Endodermal cell (in vitro differentiated cells): Measurements from ENCODE around the gene PCBP3. TPM values are rescaled to one million over a fixed set of nuclear protein-coding genes. Genes with fewer than 3 reads are reported as not detected.

Experiments used
- DNase-seq: peaks from one replicate; pipeline ENCODE4 v3.0.0-alpha.2; 2017
- H3K27ac ChIP-seq: 2 replicates; pipeline ENCODE4 v1.5.1; 2013; ENCODE audit warnings: mild to moderate bottlenecking, low read depth, low read length, moderate library complexity
- H3K27me3 ChIP-seq: 2 replicates; pipeline ENCODE4 v1.6.1; 2013; ENCODE audit warnings: mild to moderate bottlenecking, low read length, moderate library complexity; ENCODE audit not compliant: insufficient read depth, control insufficient read depth, poor library complexity, severe bottlenecking
- H3K36me3 ChIP-seq: 2 replicates; pipeline ENCODE4 v1.7.0; 2013; ENCODE audit warnings: mild to moderate bottlenecking, low read length, moderate library complexity; ENCODE audit not compliant: control insufficient read depth, insufficient read depth
- H3K4me1 ChIP-seq: one replicate; pipeline ENCODE4 v1.7.0; 2013; ENCODE audit warnings: low read length; ENCODE audit not compliant: control insufficient read depth, insufficient read depth
- H3K4me3 ChIP-seq: 2 replicates; pipeline ENCODE4 v1.5.1; 2013; ENCODE audit warnings: mild to moderate bottlenecking, low read length, moderate library complexity
- H3K9ac ChIP-seq: 2 replicates; pipeline ENCODE4 v1.6.1; 2013; ENCODE audit warnings: mild to moderate bottlenecking, low read length, moderate library complexity; ENCODE audit not compliant: poor library complexity, severe bottlenecking; ENCODE audit errors: extremely low read depth
- H3K9me3 ChIP-seq: 2 replicates; pipeline ENCODE4 v1.6.1; 2013; ENCODE audit warnings: mild to moderate bottlenecking, low read length, moderate library complexity; ENCODE audit not compliant: control insufficient read depth
- H3K27ac Mint-ChIP-seq: 2 replicates; pipeline ENCODE4 v1.8.0; 2020; ENCODE audit warnings: mixed read lengths
- H3K27me3 Mint-ChIP-seq: 2 replicates; pipeline ENCODE4 v1.8.0; 2021; ENCODE audit warnings: mild to moderate bottlenecking, mixed read lengths; ENCODE audit not compliant: insufficient read depth
- H3K36me3 Mint-ChIP-seq: 2 replicates; pipeline ENCODE4 v1.8.0; 2020; ENCODE audit warnings: low read depth, mixed read lengths
- H3K4me1 Mint-ChIP-seq: 2 replicates; pipeline ENCODE4 v1.8.0; 2020; ENCODE audit warnings: mixed read lengths
- H3K4me3 Mint-ChIP-seq: 2 replicates; pipeline ENCODE4 v1.8.0; 2020; ENCODE audit warnings: mild to moderate bottlenecking, moderate library complexity, mixed read lengths
- H3K9me3 Mint-ChIP-seq: 2 replicates; pipeline ENCODE4 v1.8.0; 2020; ENCODE audit warnings: mild to moderate bottlenecking, mixed read lengths
- WGBS, 2 experiments: methylation state at CpG; one replicate each; pipeline versions ENCODE4 v1.1.5 to v1.1.7; 2013; ENCODE audit warnings: missing lambda C conversion rate in 2 of 2, mixed read lengths in 1 of 2; ENCODE audit not compliant: insufficient coverage in 1 of 2, insufficient read length in 1 of 2; 5-methylcytosine and 5-hydroxymethylcytosine counted together
- total RNA-seq, 2 donors: library from RNA; stranded (reverse); fragmentation: NEBNext Ultra II Directional in 1 of 2; extraction: Animal tissue kit (Norgen Biotek cat#: 25700) in 1 of 2; gene quantifications; 2 replicates in 1 of 2; 3 replicates in 1 of 2; pipeline ENCODE4 v1.2.1, GENCODE V29; 2021
- TF ChIP-seq, protein P1 (sequence below): fragments of 200-600 bp; sonication (generic); conservative IDR thresholded peaks from 2 replicates; pipeline ENCODE4 v1.5.0; 2021; ENCODE audit warnings: antibody characterized with exemption, mild to moderate bottlenecking

The PCBP3 gene
- total RNA-seq, 2 donors from 2014 or later = 2.1 to 10.6 TPM

DNA sequence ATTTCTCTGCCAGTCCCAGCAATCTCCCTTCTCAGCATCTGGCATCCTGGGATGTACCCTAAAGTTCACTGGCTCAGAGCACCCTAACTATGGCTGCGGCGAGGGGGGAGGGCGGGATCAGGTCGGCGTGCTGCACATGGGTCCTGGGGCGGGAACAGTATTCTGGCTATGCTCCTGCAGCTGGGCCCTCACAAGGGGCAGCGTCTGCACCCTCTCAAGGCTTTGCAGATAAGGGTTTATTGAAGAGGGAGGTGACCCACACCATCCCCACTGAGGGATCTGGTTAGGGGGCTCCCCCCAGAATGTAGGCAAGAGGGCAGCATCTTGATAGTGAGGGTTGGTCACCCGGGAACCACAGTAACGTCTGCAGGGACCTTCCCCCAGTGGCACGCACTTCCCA lies 44.9 kb upstream of the PCBP3 start:
- no peak overlapping the region for H3K4me3 ChIP-seq
- peaks cover 10% of the 10 kb centered on the region for H3K9me3 Mint-ChIP-seq
- H3K4me1 ChIP-seq = no peaks in the 10 kb centered on the region
- no peak overlapping the region for H3K4me3 Mint-ChIP-seq
- DNase-seq = no peak
- H3K27me3 Mint-ChIP-seq = peaks cover 29% of the 10 kb centered on the region
- TF ChIP-seq, protein P1, sequence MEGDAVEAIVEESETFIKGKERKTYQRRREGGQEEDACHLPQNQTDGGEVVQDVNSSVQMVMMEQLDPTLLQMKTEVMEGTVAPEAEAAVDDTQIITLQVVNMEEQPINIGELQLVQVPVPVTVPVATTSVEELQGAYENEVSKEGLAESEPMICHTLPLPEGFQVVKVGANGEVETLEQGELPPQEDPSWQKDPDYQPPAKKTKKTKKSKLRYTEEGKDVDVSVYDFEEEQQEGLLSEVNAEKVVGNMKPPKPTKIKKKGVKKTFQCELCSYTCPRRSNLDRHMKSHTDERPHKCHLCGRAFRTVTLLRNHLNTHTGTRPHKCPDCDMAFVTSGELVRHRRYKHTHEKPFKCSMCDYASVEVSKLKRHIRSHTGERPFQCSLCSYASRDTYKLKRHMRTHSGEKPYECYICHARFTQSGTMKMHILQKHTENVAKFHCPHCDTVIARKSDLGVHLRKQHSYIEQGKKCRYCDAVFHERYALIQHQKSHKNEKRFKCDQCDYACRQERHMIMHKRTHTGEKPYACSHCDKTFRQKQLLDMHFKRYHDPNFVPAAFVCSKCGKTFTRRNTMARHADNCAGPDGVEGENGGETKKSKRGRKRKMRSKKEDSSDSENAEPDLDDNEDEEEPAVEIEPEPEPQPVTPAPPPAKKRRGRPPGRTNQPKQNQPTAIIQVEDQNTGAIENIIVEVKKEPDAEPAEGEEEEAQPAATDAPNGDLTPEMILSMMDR = no peak
- H3K27me3 ChIP-seq = no peaks in the 10 kb centered on the region
- H3K4me1 Mint-ChIP-seq = no peaks in the 10 kb centered on the region
- no peak overlapping the region for H3K27ac Mint-ChIP-seq
- no peak overlapping the region for H3K9ac ChIP-seq
- no peaks in the 10 kb centered on the region for H3K36me3 ChIP-seq
- no peaks in the 10 kb centered on the region for H3K36me3 Mint-ChIP-seq
- 85 to 92% methylated on average over 3 to 10 of the region's 10 CpGs for WGBS, 2 experiments
- peaks cover 15% of the 10 kb centered on the region for H3K9me3 ChIP-seq
- H3K27ac ChIP-seq = no peak overlapping the region

DNA sequence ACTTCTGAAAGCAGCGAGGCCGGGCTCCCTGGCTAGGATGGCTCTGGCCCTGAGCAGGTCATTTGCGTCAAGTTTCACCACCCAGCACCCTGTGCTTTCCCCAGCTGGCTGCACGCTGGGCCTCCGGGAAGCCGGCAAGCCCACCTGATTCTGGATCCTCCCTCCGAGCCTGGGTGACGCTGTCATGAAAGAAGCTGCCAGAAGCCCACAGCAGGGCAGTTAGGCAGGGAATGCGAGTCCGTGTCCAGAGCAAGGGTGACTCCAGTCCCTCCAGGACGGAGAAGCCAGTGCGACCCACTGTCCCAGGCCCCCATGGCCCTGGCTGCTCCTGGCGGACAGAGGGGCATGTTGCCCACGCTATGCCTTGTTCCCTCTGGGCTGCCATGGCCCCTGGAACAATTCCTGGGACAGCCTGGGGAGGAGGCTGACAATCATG lies 44.4 kb upstream of the PCBP3 start:
- Mint-ChIP-seq H3K9me3 (peaks cover 10% of the 10 kb centered on the region), H3K4me1 (no peaks in the 10 kb centered on the region), H3K4me3 (no peak overlapping the region), H3K36me3 (no peaks in the 10 kb centered on the region), H3K27me3 (peaks cover 29% of the 10 kb centered on the region), H3K27ac (no peak overlapping the region)
- peaks cover 18% of the 10 kb centered on the region for H3K9me3 ChIP-seq
- H3K9ac ChIP-seq = no peak overlapping the region
- no peak overlapping the region for H3K4me3 ChIP-seq
- H3K4me1 ChIP-seq = no peaks in the 10 kb centered on the region
- TF ChIP-seq, protein P1 = no peak
- H3K27ac ChIP-seq = no peak overlapping the region
- WGBS, 2 experiments = 91 to 93% methylated on average over 12 to 14 of the region's 14 CpGs
- no peaks in the 10 kb centered on the region for H3K27me3 ChIP-seq
- no peak for DNase-seq
- H3K36me3 ChIP-seq = no peaks in the 10 kb centered on the region

DNA sequence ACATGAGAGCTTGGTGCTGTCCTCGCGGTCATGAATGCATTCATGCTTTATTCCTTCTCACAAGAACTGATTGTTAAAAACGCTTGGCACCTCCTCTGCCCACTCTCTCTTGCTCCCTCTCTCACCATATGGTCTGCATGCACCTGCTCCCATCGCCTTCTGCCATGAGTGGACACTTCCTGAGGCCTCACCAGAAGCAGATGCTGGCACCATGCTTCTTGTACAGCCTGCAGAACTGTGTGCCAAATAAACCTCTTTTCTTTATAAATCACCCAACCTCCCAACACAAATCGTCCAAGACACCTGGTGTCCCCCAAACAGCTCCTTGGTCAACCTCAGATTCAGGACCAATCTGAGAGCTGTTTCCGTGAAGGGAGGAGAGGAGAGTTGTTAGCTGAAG lies 43.3 kb upstream of the PCBP3 start:
- Mint-ChIP-seq H3K4me3 (no peak overlapping the region), H3K4me1 (no peaks in the 10 kb centered on the region), H3K27ac (no peak overlapping the region), H3K27me3 (peaks cover 29% of the 10 kb centered on the region), H3K9me3 (peaks cover 10% of the 10 kb centered on the region), H3K36me3 (no peaks in the 10 kb centered on the region)
- WGBS, 2 experiments = 78 to 89% methylated on average over 4 to 6 of the region's 6 CpGs
- no peaks in the 10 kb centered on the region for H3K36me3 ChIP-seq
- no peak overlapping the region for H3K9ac ChIP-seq
- no peak overlapping the region for H3K27ac ChIP-seq
- H3K4me3 ChIP-seq = no peak overlapping the region
- H3K9me3 ChIP-seq = peaks cover 22% of the 10 kb centered on the region
- TF ChIP-seq, protein P1 = no peak
- no peaks in the 10 kb centered on the region for H3K27me3 ChIP-seq
- H3K4me1 ChIP-seq = no peaks in the 10 kb centered on the region
- no peak for DNase-seq
